ENCODE data around the gene PTOV1. TPM values are rescaled to one million over a fixed set of nuclear protein-coding genes. Genes with fewer than 3 reads are reported as not detected.

The PTOV1 gene
- total and polyA plus RNA-seq, 2 donors = 46.1 to 121 TPM

DNA sequence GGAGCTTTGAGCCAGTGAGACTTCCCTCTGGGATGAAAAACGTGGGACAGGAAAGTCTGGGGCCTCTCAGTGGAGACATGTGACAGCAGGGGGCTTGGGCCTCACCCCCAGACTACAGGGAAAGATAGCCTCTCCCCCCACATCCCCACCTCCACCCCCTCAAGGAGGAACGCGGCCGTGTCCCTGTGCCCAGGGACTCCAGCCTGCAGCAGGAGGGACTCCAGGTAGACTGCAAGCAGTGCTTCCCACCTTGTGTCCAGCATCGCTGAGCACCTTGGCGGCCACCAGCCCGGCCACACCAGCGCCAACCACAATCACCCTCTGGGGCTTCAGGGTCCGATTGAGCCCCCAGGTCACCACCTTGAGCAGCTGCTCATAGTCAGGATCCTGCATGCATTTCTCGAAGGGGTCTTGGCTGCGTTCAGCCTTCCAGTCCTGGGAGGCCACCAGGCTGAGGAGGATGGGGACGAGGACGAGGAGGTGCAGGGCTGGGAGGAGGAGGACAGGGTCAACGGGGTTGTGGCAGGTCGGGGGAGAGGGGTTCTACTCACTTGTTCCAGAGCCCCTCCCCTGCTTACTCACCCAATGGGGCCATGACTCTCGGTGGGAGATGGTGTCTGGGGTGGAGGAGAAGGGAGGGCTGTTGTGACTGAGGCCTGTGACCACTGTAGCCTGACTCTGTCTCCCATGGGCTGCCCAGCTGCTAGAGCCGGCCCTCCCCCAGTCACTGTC, 44.8 kb downstream of the PTOV1 start:
- H3K4me3 ChIP-seq (ENCODE audit: low read depth, low read length) = no peak overlapping the region
- H3K36me3 ChIP-seq (ENCODE audit: insufficient read depth) = no peaks in the 10 kb centered on the region
- no peaks in the 10 kb centered on the region for H3K4me1 ChIP-seq (ENCODE audit: insufficient read depth)
- WGBS = 66% methylated on average over 17 of the region's 17 CpGs
- no peak for DNase-seq (ENCODE audit: extremely low spot score)
- H3K27ac ChIP-seq (ENCODE audit: low read depth) = no peak overlapping the region

DNA sequence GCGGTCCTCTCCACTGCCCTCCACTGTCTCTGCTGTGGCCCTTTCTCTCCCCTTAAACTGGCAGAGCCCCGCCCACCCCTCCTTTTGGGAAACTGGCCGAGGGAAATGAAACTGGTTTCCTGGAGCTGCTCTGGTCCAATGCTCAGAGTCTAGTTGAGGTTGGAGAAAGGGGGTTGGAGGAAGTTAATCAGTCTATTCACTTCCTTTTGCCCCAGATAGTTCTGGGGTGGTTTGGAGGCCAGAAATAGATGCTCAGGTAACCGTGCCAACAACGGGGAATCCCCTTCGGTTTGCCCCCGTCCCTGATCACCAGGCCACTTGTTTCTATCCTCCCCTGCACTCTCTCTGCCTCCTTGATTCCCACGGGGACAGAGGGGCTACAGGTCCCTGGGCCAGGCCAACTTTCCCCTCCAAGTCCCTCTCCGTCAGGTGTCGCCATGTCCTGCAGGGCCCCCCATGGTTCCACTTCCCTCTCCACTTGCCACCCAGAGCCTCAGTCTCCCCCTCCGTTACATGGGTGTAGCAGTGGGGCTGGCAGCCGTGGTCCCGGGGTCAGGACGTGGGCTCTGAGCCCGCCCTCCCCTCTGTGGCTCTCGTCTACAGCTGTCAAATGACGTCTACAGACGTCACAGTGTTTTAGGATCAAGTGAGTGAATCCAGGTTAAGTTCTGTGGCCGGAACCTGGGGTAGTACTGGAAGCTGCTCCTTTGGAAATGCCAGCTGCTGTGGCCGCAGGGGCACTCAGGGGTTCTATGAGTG, 46.1 kb downstream of the PTOV1 start, which contains the start of gene IL4I1:
TSS of gene IL4I1 (minus strand) at position 25 of the 759 bp plus-strand sequence. CDS start 727 bp downstream, outside the sequence.
- H3K4me3 ChIP-seq (ENCODE audit: low read depth, low read length) = no peak within 1 kb of the TSS
- H3K27ac ChIP-seq (ENCODE audit: low read depth) = no peak within 1 kb of the TSS
- H3K36me3 ChIP-seq (ENCODE audit: insufficient read depth) = no peaks in the 10 kb centered on the region
- DNase-seq (ENCODE audit: extremely low spot score) = no peak
- H3K4me1 ChIP-seq (ENCODE audit: insufficient read depth) = no peaks in the 10 kb centered on the region
- 39% methylated on average over 20 of the region's 20 CpGs for WGBS

GRCh38 chr19:49904136-49904535, 53.2 kb downstream of the PTOV1 start:
- no peaks in the 10 kb centered on the region for H3K36me3 ChIP-seq (ENCODE audit: insufficient read depth)
- 64% methylated on average over 6 of the region's 6 CpGs for WGBS
- no peak overlapping the region for H3K4me3 ChIP-seq (ENCODE audit: low read depth, low read length)
- H3K27ac ChIP-seq (ENCODE audit: low read depth) = no peak overlapping the region
- no peak for DNase-seq (ENCODE audit: extremely low spot score)
- no peaks in the 10 kb centered on the region for H3K4me1 ChIP-seq (ENCODE audit: insufficient read depth)

- Histone ChIP-seq H3K27ac (ENCODE audit: low read depth) (no peak overlapping the region), H3K36me3 (ENCODE audit: insufficient read depth) (no peaks in the 10 kb centered on the region), H3K4me1 (ENCODE audit: insufficient read depth) (no peaks in the 10 kb centered on the region), H3K4me3 (ENCODE audit: low read depth, low read length) (no peak overlapping the region)
- no peak for DNase-seq (ENCODE audit: extremely low spot score)
- 89% methylated on average over 16 of the region's 16 CpGs for WGBS
Observed at GRCh38 chr19:49906879-49907564, 56.1 kb downstream of the PTOV1 start.

- Histone ChIP-seq H3K36me3 (ENCODE audit: insufficient read depth) (no peaks in the 10 kb centered on the region), H3K4me1 (ENCODE audit: insufficient read depth) (no peaks in the 10 kb centered on the region), H3K27ac (ENCODE audit: low read depth) (no peak overlapping the region), H3K4me3 (ENCODE audit: low read depth, low read length) (no peak overlapping the region)
- 93% methylated on average over 23 of the region's 23 CpGs for WGBS
- DNase-seq (ENCODE audit: extremely low spot score) = no peak
Observed at GRCh38 chr19:49907745-49908446, 56.9 kb downstream of the PTOV1 start.

- no peaks in the 10 kb centered on the region for H3K36me3 ChIP-seq (ENCODE audit: insufficient read depth)
- no peaks in the 10 kb centered on the region for H3K4me1 ChIP-seq (ENCODE audit: insufficient read depth)
- H3K4me3 ChIP-seq (ENCODE audit: low read depth, low read length) = no peak overlapping the region
- DNase-seq (ENCODE audit: extremely low spot score) = no peak
- 97% methylated on average over 37 of the region's 37 CpGs for WGBS
- H3K27ac ChIP-seq (ENCODE audit: low read depth) = no peak overlapping the region
Observed at GRCh38 chr19:49908480-49909420, 57.8 kb downstream of the PTOV1 start.

DNA sequence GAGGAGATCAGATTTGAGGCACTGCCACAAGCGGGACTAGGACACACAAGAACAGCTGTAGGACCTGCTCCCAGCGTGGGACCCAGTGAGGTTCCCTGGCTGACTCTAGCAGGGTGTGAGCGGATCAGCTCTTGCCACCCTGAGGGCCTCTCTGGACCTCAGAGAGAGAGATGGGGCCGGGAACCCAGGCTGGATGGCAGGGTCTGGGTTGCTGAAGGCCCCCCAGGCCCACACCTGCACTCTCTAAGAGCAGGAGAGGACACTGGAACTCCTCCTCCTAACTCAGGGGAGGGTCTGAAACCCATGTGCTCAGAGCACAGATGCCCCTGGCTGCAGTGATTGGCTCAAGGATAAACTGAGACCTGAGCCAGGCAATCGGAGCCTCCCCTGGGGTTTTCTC, 59.2 kb downstream of the PTOV1 start:
- no peak for DNase-seq (ENCODE audit: extremely low spot score)
- Histone ChIP-seq H3K36me3 (ENCODE audit: insufficient read depth) (no peaks in the 10 kb centered on the region), H3K4me3 (ENCODE audit: low read depth, low read length) (no peak overlapping the region), H3K27ac (ENCODE audit: low read depth) (no peak overlapping the region), H3K4me1 (ENCODE audit: insufficient read depth) (no peaks in the 10 kb centered on the region)
- WGBS = 91% methylated on average over 5 of the region's 5 CpGs

Small RNAs within 50 kb of the gene (small RNA-seq; reads per million reads assigned to genes)
- 0.09 reads per million for gene MIR4749

Other genes starting within 250 kb of the PTOV1 start
- 11.8 TPM for gene RRAS, start 211.0 kb upstream of the PTOV1 start, total RNA-seq
- gene RRAS, start 211.0 kb upstream of the PTOV1 start, polyA plus RNA-seq = 279 TPM
- gene SCAF1, start 208.9 kb upstream of the PTOV1 start, total RNA-seq = 8.3 TPM
- gene SCAF1, start 208.9 kb upstream of the PTOV1 start, polyA plus RNA-seq = 42.3 TPM
- gene IRF3, start 185.3 kb upstream of the PTOV1 start, total RNA-seq = 31.9 TPM
- 84.9 TPM for gene IRF3, start 185.3 kb upstream of the PTOV1 start, polyA plus RNA-seq
- 3.1 TPM for gene BCL2L12, start 185.2 kb upstream of the PTOV1 start, total RNA-seq
- 23.6 TPM for gene BCL2L12, start 185.2 kb upstream of the PTOV1 start, polyA plus RNA-seq
- 121 TPM for gene PRMT1, start 173.9 kb upstream of the PTOV1 start, total RNA-seq
- gene PRMT1, start 173.9 kb upstream of the PTOV1 start, polyA plus RNA-seq = 215 TPM
- 1.4 TPM for gene ADM5, start 161.6 kb upstream of the PTOV1 start, total RNA-seq
- gene ADM5, start 161.6 kb upstream of the PTOV1 start, polyA plus RNA-seq = 6.3 TPM
- gene CPT1C, start 160.0 kb upstream of the PTOV1 start, total RNA-seq = 11.8 TPM
- gene CPT1C, start 160.0 kb upstream of the PTOV1 start, polyA plus RNA-seq = 7.3 TPM
- 0.26 TPM for gene TSKS, start 87.9 kb upstream of the PTOV1 start, total RNA-seq
- 1.2 TPM for gene TSKS, start 87.9 kb upstream of the PTOV1 start, polyA plus RNA-seq
- 37.3 TPM for gene AP2A1, start 84.2 kb upstream of the PTOV1 start, total RNA-seq
- gene AP2A1, start 84.2 kb upstream of the PTOV1 start, polyA plus RNA-seq = 95.4 TPM
- 13.3 TPM for gene FUZ, start 37.9 kb upstream of the PTOV1 start, total RNA-seq
- 29.0 TPM for gene FUZ, start 37.9 kb upstream of the PTOV1 start, polyA plus RNA-seq
- 16.7 TPM for gene MED25, start 32.9 kb upstream of the PTOV1 start, total RNA-seq
- gene MED25, start 32.9 kb upstream of the PTOV1 start, polyA plus RNA-seq = 42.9 TPM
- gene PNKP, start 16.4 kb downstream of the PTOV1 start, total RNA-seq = 28.4 TPM
- 31.4 TPM for gene PNKP, start 16.4 kb downstream of the PTOV1 start, polyA plus RNA-seq
- gene AKT1S1, start 26.2 kb downstream of the PTOV1 start, total RNA-seq = 4.7 TPM
- 55.0 TPM for gene AKT1S1, start 26.2 kb downstream of the PTOV1 start, polyA plus RNA-seq
- 8.5 TPM for gene TBC1D17, start 26.5 kb downstream of the PTOV1 start, total RNA-seq
- 74.6 TPM for gene TBC1D17, start 26.5 kb downstream of the PTOV1 start, polyA plus RNA-seq
- 0.58 TPM for gene IL4I1, start 45.7 kb downstream of the PTOV1 start, total RNA-seq
- gene IL4I1, start 45.7 kb downstream of the PTOV1 start, polyA plus RNA-seq = 1.4 TPM
- gene ATF5, start 78.0 kb downstream of the PTOV1 start, total RNA-seq = 2.4 TPM
- 35.4 TPM for gene ATF5, start 78.0 kb downstream of the PTOV1 start, polyA plus RNA-seq
- gene NUP62, start 78.3 kb downstream of the PTOV1 start, total RNA-seq = 22.7 TPM
- gene NUP62, start 78.3 kb downstream of the PTOV1 start, polyA plus RNA-seq = 40.5 TPM
- 1.7 TPM for gene SIGLEC11, start 110.0 kb downstream of the PTOV1 start, total RNA-seq
- gene SIGLEC11, start 110.0 kb downstream of the PTOV1 start, polyA plus RNA-seq = 0.56 TPM
- gene VRK3, start 174.2 kb downstream of the PTOV1 start, total RNA-seq = 17.8 TPM
- gene VRK3, start 174.2 kb downstream of the PTOV1 start, polyA plus RNA-seq = 24.4 TPM
- 7.7 TPM for gene ZNF473, start 174.8 kb downstream of the PTOV1 start, total RNA-seq
- gene ZNF473, start 174.8 kb downstream of the PTOV1 start, polyA plus RNA-seq = 4.8 TPM